GM10266 (cell line): ENCODE results near the gene DNAJC3.

ENCODE experiments used
- DNase-seq: peaks from one replicate; pipeline ENCODE4 v3.0.0; 2012; ENCODE audit errors: extremely low spot score
- CTCF ChIP-seq: IDR thresholded peaks from 2 replicates; pipeline ENCODE4 v1.5.1; 2012; ENCODE audit warnings: mild to moderate bottlenecking, low read depth; ENCODE audit not compliant: control insufficient read depth, insufficient read depth; ENCODE audit errors: missing control alignments

DNAJC3 gene

GRCh38 chr13:95641291-95642027, 35.5 kb upstream of the DNAJC3 start:
- DNase-seq, result no peak
- TF ChIP-seq CTCF, result no peak

- TF ChIP-seq CTCF, result no peak
- peak; percentile 37 for DNase-seq
Observed at GRCh38 chr13:95642028-95642621, 34.8 kb upstream of the DNAJC3 start.

GRCh38 chr13:95642999-95643398, 33.9 kb upstream of the DNAJC3 start:
- no peak for DNase-seq
- TF ChIP-seq CTCF, result no peak

- DNase-seq, result no peak
- TF ChIP-seq CTCF, result no peak
Observed at GRCh38 chr13:95643571-95643935, 33.4 kb upstream of the DNAJC3 start.

GRCh38 chr13:95643936-95644598, 32.9 kb upstream of the DNAJC3 start:
- DNase-seq, result peak; percentile 32
- TF ChIP-seq CTCF, result no peak

GRCh38 chr13:95644601-95645052, 32.3 kb upstream of the DNAJC3 start, which contains the start of gene DZIP1:
Gene DZIP1, minus strand, starts transcription at chr13:95644706. Its CDS starts 2,677 bp downstream, at chr13:95642029.
- DNase-seq, result peak; percentile 53
- no peak for TF ChIP-seq CTCF

GRCh38 chr13:95647321-95647720, 29.6 kb upstream of the DNAJC3 start:
- DNase-seq, result no peak
- TF ChIP-seq CTCF, result no peak
